ENCODE measurements around the gene WIPI1. TPM values are rescaled to one million over a fixed set of nuclear protein-coding genes. Genes with fewer than 3 reads are reported as not detected.
"Not testable (repeated sequence)": the region's sequence is repeated elsewhere in the genome, so short reads cannot be mapped to it uniquely, and the experiment has no call there.

WIPI1 gene
- total RNA-seq, 2 donors from 2014 or later, result 54.2 to 58.3 TPM

- H3K27me3 ChIP-seq (replicated peaks; ENCODE audit: insufficient read depth), result no peaks in the 10 kb centered on the region
- no peak overlapping the region for H3K4me3 ChIP-seq
- ATAC-seq (ENCODE audit: insufficient number of reproducible peaks, low FRiP score, low read depth) (no peak), DNase-seq (ENCODE audit: low spot score) (no peak)
- no peak overlapping the region for H3K27ac ChIP-seq
- no peaks in the 10 kb centered on the region for H3K36me3 ChIP-seq
- TF ChIP-seq CTCF (IDR thresholded peaks at IDR 0.05), result no peak
- no peaks in the 10 kb centered on the region for H3K9me3 ChIP-seq
- H3K4me1 ChIP-seq (ENCODE audit: control insufficient read depth in 1 of 2, low read depth in 2 of 2), result peaks cover 6 to 18% of the 10 kb centered on the region in 2 donors
Measured at GRCh38 chr17:68497885-68498319, 40.6 kb upstream of the WIPI1 start.

GRCh38 chr17:68495081-68495480 lies 37.8 kb upstream of the WIPI1 start:
- H3K4me1 ChIP-seq (ENCODE audit: control insufficient read depth in 1 of 2, low read depth in 2 of 2), result peaks cover 6 to 27% of the 10 kb centered on the region in 2 donors
- no peak for DNase-seq (ENCODE audit: low spot score)
- no peaks in the 10 kb centered on the region for H3K36me3 ChIP-seq
- no peak for TF ChIP-seq CTCF (IDR thresholded peaks at IDR 0.05)
- no peak overlapping the region for H3K27ac ChIP-seq
- H3K27me3 ChIP-seq (replicated peaks; ENCODE audit: insufficient read depth), result no peaks in the 10 kb centered on the region
- no peak overlapping the region for H3K4me3 ChIP-seq
- no peak for ATAC-seq (ENCODE audit: insufficient number of reproducible peaks, low FRiP score, low read depth)
- H3K9me3 ChIP-seq, result no peaks in the 10 kb centered on the region

GRCh38 chr17:68492394-68493054 lies 35.2 kb upstream of the WIPI1 start:
- not testable (repeated sequence) for DNase-seq (ENCODE audit: low spot score); H3K27ac ChIP-seq; H3K9me3 ChIP-seq; H3K4me3 ChIP-seq; H3K27me3 ChIP-seq (replicated peaks; ENCODE audit: insufficient read depth); H3K36me3 ChIP-seq; ATAC-seq (ENCODE audit: insufficient number of reproducible peaks, low FRiP score, low read depth)
- H3K4me1 ChIP-seq (ENCODE audit: control insufficient read depth in 1 of 2, low read depth in 2 of 2), result peaks cover 6 to 17% of the 10 kb centered on the region in 2 donors

- no peak for DNase-seq (ENCODE audit: low spot score)
- ATAC-seq (ENCODE audit: insufficient number of reproducible peaks, low FRiP score, low read depth), result no peak
Measured at GRCh38 chr17:68491381-68492231, 34.3 kb upstream of the WIPI1 start.

GRCh38 chr17:68489919-68490318 lies 32.6 kb upstream of the WIPI1 start:
- ATAC-seq (ENCODE audit: insufficient number of reproducible peaks, low FRiP score, low read depth), result no peak
- no peaks in the 10 kb centered on the region for H3K9me3 ChIP-seq
- no peak for TF ChIP-seq CTCF (IDR thresholded peaks at IDR 0.05)
- H3K36me3 ChIP-seq, result no peaks in the 10 kb centered on the region
- peaks cover 6 to 17% of the 10 kb centered on the region in 2 donors for H3K4me1 ChIP-seq (ENCODE audit: control insufficient read depth in 1 of 2, low read depth in 2 of 2)
- no peak overlapping the region for H3K4me3 ChIP-seq
- H3K27ac ChIP-seq, result no peak overlapping the region
- no peak for DNase-seq (ENCODE audit: low spot score)
- H3K27me3 ChIP-seq (replicated peaks; ENCODE audit: insufficient read depth), result no peaks in the 10 kb centered on the region

More at GRCh38 chr17:68491381-68492231, 34.3 kb upstream of the WIPI1 start:
- Histone ChIP-seq H3K27me3 (replicated peaks; ENCODE audit: insufficient read depth) (no peaks in the 10 kb centered on the region), H3K27ac (no peak overlapping the region), H3K36me3 (no peaks in the 10 kb centered on the region), H3K4me1 (ENCODE audit: control insufficient read depth in 1 of 2, low read depth in 2 of 2) (peaks cover 6 to 17% of the 10 kb centered on the region in 2 donors), H3K4me3 (peak overlapping the region; percentile 0), H3K9me3 (no peaks in the 10 kb centered on the region)
- no peak for TF ChIP-seq CTCF (IDR thresholded peaks at IDR 0.05)
